Keratinocyte (primary cell): ENCODE measurements around the gene LPO. TPM values are rescaled to one million over a fixed set of nuclear protein-coding genes. Genes with fewer than 3 reads are reported as not detected.

ENCODE experiments used
- DNase-seq: peaks from one replicate; pipeline ENCODE4 v3.0.0-alpha.2; 2011; ENCODE audit warnings: low read depth, missing footprints, low spot score
- FAIRE-seq: peaks from 2 replicates; lab custom pipeline; 2011; peaks lifted over from hg19 to GRCh38; lab: Jason Lieb, UNC
- H2AFZ ChIP-seq: 2 replicates; pipeline ENCODE4 v1.6.0; 2012; ENCODE audit warnings: low read length, control low read depth, inconsistent platforms; ENCODE audit not compliant: control insufficient read depth
- H3K27ac ChIP-seq: 2 replicates; pipeline ENCODE4 v1.5.1; 2011; ENCODE audit warnings: low read length; ENCODE audit not compliant: control insufficient read depth, insufficient read depth
- H3K27me3 ChIP-seq: 3 replicates; pipeline ENCODE4 v1.6.0; 2011; ENCODE audit warnings: low read length; ENCODE audit not compliant: control insufficient read depth, insufficient read depth; ENCODE audit errors: extremely low read depth
- H3K36me3 ChIP-seq, 2 experiments: 2 replicates in 1 of 2; 3 replicates in 1 of 2; pipeline ENCODE4 v1.5.1; 2011; ENCODE audit warnings: low read length in 2 of 2, mild to moderate bottlenecking in 1 of 2; ENCODE audit not compliant: control insufficient read depth in 2 of 2, insufficient read depth in 2 of 2; ENCODE audit errors: extremely low read depth in 1 of 2
- H3K4me1 ChIP-seq: 3 replicates; pipeline ENCODE4 v1.5.1; 2011; ENCODE audit warnings: low read length; ENCODE audit not compliant: control insufficient read depth, insufficient read depth; ENCODE audit errors: extremely low read depth
- H3K4me2 ChIP-seq: 3 replicates; pipeline ENCODE4 v1.6.0; 2011; ENCODE audit warnings: low read depth, low read length; ENCODE audit not compliant: control insufficient read depth, insufficient read depth; ENCODE audit errors: extremely low read depth
- H3K4me3 ChIP-seq, 3 experiments: fragments of 200-600 bp in 1 of 3; sonication (generic) in 1 of 3; 2 replicates in 2 of 3; 3 replicates in 1 of 3; pipeline ENCODE4 v1.5.1; 2011 to 2016; ENCODE audit warnings: low read length in 3 of 3, mild to moderate bottlenecking in 3 of 3, control low read depth in 2 of 3, inconsistent platforms in 1 of 3, low read depth in 1 of 3, mixed read lengths in 1 of 3, mixed run types in 1 of 3, moderate library complexity in 1 of 3; ENCODE audit not compliant: control insufficient read depth in 2 of 3, insufficient read depth in 2 of 3; ENCODE audit errors: extremely low read depth in 1 of 3
- H3K79me2 ChIP-seq: 2 replicates; pipeline ENCODE4 v1.6.0; 2012; ENCODE audit warnings: low read length; ENCODE audit not compliant: control insufficient read depth, insufficient read depth
- H3K9ac ChIP-seq: 3 replicates; pipeline ENCODE4 v1.6.0; 2011; ENCODE audit warnings: low read length; ENCODE audit not compliant: control insufficient read depth, insufficient read depth; ENCODE audit errors: extremely low read depth
- H3K9me1 ChIP-seq: 3 replicates; pipeline ENCODE4 v1.6.0; 2011; ENCODE audit warnings: low read length; ENCODE audit not compliant: control insufficient read depth, insufficient read depth; ENCODE audit errors: extremely low read depth
- H3K9me3 ChIP-seq: 2 replicates; pipeline ENCODE4 v1.5.1; 2012; ENCODE audit warnings: low read depth, low read length; ENCODE audit not compliant: control insufficient read depth
- H4K20me1 ChIP-seq: 3 replicates; pipeline ENCODE4 v1.6.0; 2011; ENCODE audit warnings: low read length; ENCODE audit not compliant: control insufficient read depth, insufficient read depth; ENCODE audit errors: extremely low read depth
- CTCF ChIP-seq, 3 experiments: IDR thresholded peaks in 1 of 3; conservative IDR thresholded peaks in 1 of 3; optimal IDR thresholded peaks in 1 of 3; 2 replicates in 2 of 3; 3 replicates in 1 of 3; pipeline versions ENCODE3 to v1.5.1; 2011; ENCODE audit warnings: low read length in 3 of 3, mild to moderate bottlenecking in 3 of 3, moderate library complexity in 2 of 3, control low read depth in 1 of 3, inconsistent platforms in 1 of 3; ENCODE audit not compliant: insufficient read depth in 2 of 3; ENCODE audit errors: extremely low read depth in 1 of 3
- EZH2 ChIP-seq: IDR thresholded peaks from one replicate; pipeline ENCODE4 v1.6.1; 2012; ENCODE audit warnings: inconsistent platforms, mild to moderate bottlenecking, low read length, moderate library complexity
- dilution Hi-C: fragments of 300-500 bp; cut with MboI; formaldehyde crosslinking; loops from one replicate; pipeline ENCODE4 v1.7.0; 2020; ENCODE audit warnings: low sequenced_read_pairs; ENCODE audit not compliant: extremely low pct_ligation_motif_present
- polyA plus RNA-seq, 5 experiments: library from polyadenylated mRNA; depleted of rRNA in 3 of 5; stranded (reverse) in 3 of 5; stranded (forward) in 1 of 5; unstranded in 1 of 5; fragments of >200 nt; gene quantifications; 1 replicate in 1 of 5; 2 replicates in 3 of 5; 3 replicates in 1 of 5; pipeline versions ENCODE4 v1.2.1 to v1.2.3, GENCODE V29; 2011 to 2012; ENCODE audit warnings: missing spikeins in 2 of 5, low read depth in 1 of 5, low replicate concordance in 1 of 5

LPO gene
- polyA plus RNA-seq, 1 donor (not counting 4 experiments of a cell fraction or from before 2014, with no cell fraction given), result not detected

GRCh38 chr17:58219789-58220183 lies 18.6 kb upstream of the LPO start:
- no peak overlapping the region for H3K9ac ChIP-seq
- H3K4me3 ChIP-seq, result peak overlapping the region; percentile 61 to 92 (median 86)
- peak overlapping the region; percentile 99 for H2AFZ ChIP-seq
- no peak for TF ChIP-seq EZH2
- TF ChIP-seq CTCF (optimal IDR thresholded peaks at IDR 0.05 in 1 of 3, IDR thresholded peaks at IDR 0.05 in 1 of 3, conservative IDR thresholded peaks at IDR 0.05 in 1 of 3; ENCODE audit: extremely low read depth in 1 of 3, insufficient read depth in 2 of 3, low read length in 3 of 3), result no peak
- H3K4me2 ChIP-seq, result peak overlapping the region; percentile 92
- H3K27me3 ChIP-seq, result no peaks in the 10 kb centered on the region
- peak overlapping the region; percentile 77 for H3K27ac ChIP-seq
- H4K20me1 ChIP-seq, result no peaks in the 10 kb centered on the region
- no peaks in the 10 kb centered on the region for H3K9me1 ChIP-seq
- DNase-seq (no peak), FAIRE-seq (no peak)
- H3K36me3 ChIP-seq, result peaks cover 0 to 2% of the 10 kb centered on the region in 2 experiments
- H3K9me3 ChIP-seq, result no peaks in the 10 kb centered on the region
- dilution Hi-C loops, result no loop called here
- peaks cover 18% of the 10 kb centered on the region for H3K4me1 ChIP-seq
- H3K79me2 ChIP-seq, result no peaks in the 10 kb centered on the region

- H3K4me3 ChIP-seq, result no peak overlapping the region
- no peak overlapping the region for H2AFZ ChIP-seq
- FAIRE-seq, result peak; percentile 41
Observed at GRCh38 chr17:58224315-58224714, 14.1 kb upstream of the LPO start.

More at GRCh38 chr17:58224315-58224714, 14.1 kb upstream of the LPO start:
- no peaks in the 10 kb centered on the region for H3K9me3 ChIP-seq
- H3K36me3 ChIP-seq, result no peaks in the 10 kb centered on the region
- H3K27me3 ChIP-seq, result no peaks in the 10 kb centered on the region
- H4K20me1 ChIP-seq, result no peaks in the 10 kb centered on the region
- H3K4me1 ChIP-seq, result peaks cover 17% of the 10 kb centered on the region
- H3K4me2 ChIP-seq, result peak overlapping the region; percentile 33
- TF ChIP-seq CTCF (optimal IDR thresholded peaks at IDR 0.05 in 1 of 3, IDR thresholded peaks at IDR 0.05 in 1 of 3, conservative IDR thresholded peaks at IDR 0.05 in 1 of 3; ENCODE audit: extremely low read depth in 1 of 3, insufficient read depth in 2 of 3, low read length in 3 of 3) (no peak), EZH2 (no peak)
- H3K27ac ChIP-seq, result no peak overlapping the region
- no peak overlapping the region for H3K9ac ChIP-seq
- no peaks in the 10 kb centered on the region for H3K79me2 ChIP-seq
- no peak for DNase-seq
- dilution Hi-C loops, result no loop called here
- H3K9me1 ChIP-seq, result no peaks in the 10 kb centered on the region
